ENCODE measurements around the gene EFCAB8.

EFCAB8 gene

GRCh38 chr20:33009214-33010132 lies 150.8 kb downstream of the EFCAB8 start:
- no peak for DNase-seq

GRCh38 chr20:33010133-33010504 lies 151.4 kb downstream of the EFCAB8 start:
- no peak for DNase-seq

- DNase-seq = no peak
Measured at GRCh38 chr20:33010674-33011449, 152.1 kb downstream of the EFCAB8 start.
